Measurements from ENCODE around the gene PDYN.

PDYN gene

GRCh38 chr20:1931830-1932229, 62.0 kb downstream of the PDYN start:
- no peak for DNase-seq

GRCh38 chr20:1930165-1930564, 63.7 kb downstream of the PDYN start:
- DNase-seq, result no peak

- no peak for DNase-seq
These were observed 64.4 kb downstream of the PDYN start for GRCh38 chr20:1929460-1929859.

- DNase-seq, result no peak
These were observed 65.1 kb downstream of the PDYN start for GRCh38 chr20:1928782-1929181.
